ENCODE data around the gene ELMOD1. TPM values are rescaled to one million over a fixed set of nuclear protein-coding genes. Genes with fewer than 3 reads are reported as not detected.

The ELMOD1 gene
- total and polyA plus RNA-seq, 10 of the 15 experiments (the other 5 are each of a cell fraction or from before 2014, with no cell fraction given) = not detected

GRCh38 chr11:107702109-107702660, 111.2 kb downstream of the ELMOD1 start (continued):
- no peak for TF ChIP-seq ZBTB4 (CRISPR knock-in tag; IDR thresholded peaks at IDR 0.05)
- no peak for TF ChIP-seq MTA3 (IDR thresholded peaks at IDR 0.05; ENCODE audit: borderline replicate concordance, low read length)

GRCh38 chr11:107702723-107703122, 111.8 kb downstream of the ELMOD1 start:
- ChIA-PET RAD21 (ENCODE audit: unreplicated experiment) (interaction anchor here (1.0 kb wide), 1 partner anchor 29 kb away, joined by 3 read pairs; no protein-coding TSS in a partner anchor), CTCF (interaction anchor here (1.2 kb wide), 1 partner anchor 13 kb away, joined by 3 read pairs; no protein-coding TSS in a partner anchor), SMC1A (ENCODE audit: uncharacterized antibody, unreplicated experiment) (interaction anchor here (1.1 kb wide), 1 partner anchor 9 kb away, joined by 3 read pairs; the partner anchor contains the start of gene SLN), POLR2A (no interaction called here)
- Histone ChIP-seq H3K9me3 (replicated peaks; ENCODE audit: control insufficient read depth, insufficient read depth, low read length) (no peaks in the 10 kb centered on the region), H2AFZ (ENCODE audit: control insufficient read depth, low read depth, low read length) (no peak overlapping the region), H3K4me2 (ENCODE audit: control insufficient read depth, insufficient read depth) (no peak overlapping the region), H3K79me2 (ENCODE audit: control insufficient read depth, insufficient read depth, low read length) (no peaks in the 10 kb centered on the region), H3K36me3 (ENCODE audit: control insufficient read depth in 2 of 2, insufficient read depth in 2 of 2, low read length in 1 of 2) (no peaks in the 10 kb centered on the region), H3K9ac (ENCODE audit: control insufficient read depth, insufficient read depth, low read length) (no peak overlapping the region), H4K20me1 (ENCODE audit: control insufficient read depth, insufficient read depth) (no peaks in the 10 kb centered on the region), H3K4me1 (ENCODE audit: control insufficient read depth, insufficient read depth, low read length) (no peaks in the 10 kb centered on the region), H3K27me3 (replicated peaks in 1 of 2; ENCODE audit: control insufficient read depth in 2 of 2, insufficient read depth in 2 of 2, low read length in 1 of 2) (peaks cover 3 to 8% of the 10 kb centered on the region in 2 experiments; a peak in 3 of 4 replicates), H3K27ac (ENCODE audit: control insufficient read depth, insufficient read depth) (no peak overlapping the region), H3K4me3 (no peak overlapping the region)
- no peak for TF ChIP-seq BMI1 (IDR thresholded peaks at IDR 0.05; ENCODE audit: borderline replicate concordance)
- TF ChIP-seq POLR2A (IDR thresholded peaks at IDR 0.05; ENCODE audit: low read depth, low read length) = no peak
- no peak for TF ChIP-seq CTCF (IDR thresholded peaks at IDR 0.05 in 2 of 3, conservative IDR thresholded peaks at IDR 0.05 in 1 of 3; ENCODE audit: control insufficient read depth in 2 of 3, extremely low read depth in 1 of 3, insufficient read depth in 1 of 3, low read depth in 3 of 3, low read length in 3 of 3)
- TF ChIP-seq USF2 (IDR thresholded peaks at IDR 0.05; ENCODE audit: borderline replicate concordance, low read depth, low read length) = no peak
- TF ChIP-seq SREBF2 (IDR thresholded peaks at IDR 0.05; ENCODE audit: low read length) = no peak
- no peak for TF ChIP-seq HCFC1 (IDR thresholded peaks at IDR 0.05; ENCODE audit: low read length)
- TF ChIP-seq HDAC6 (IDR thresholded peaks at IDR 0.05; ENCODE audit: unreplicated experiment) = no peak
- TF ChIP-seq BCL3 (IDR thresholded peaks at IDR 0.05; ENCODE audit: borderline replicate concordance, insufficient read depth, low read depth, low read length, poor library complexity, severe bottlenecking) = no peak
- no peak for TF ChIP-seq SMARCA5 (IDR thresholded peaks at IDR 0.05)
- DNase-seq (ENCODE audit: low read depth, low spot score) = no peak
- in situ Hi-C loops (cut with MboI) (no loop called here), intact Hi-C loops (cut with micrococcal nuclease; ENCODE audit: unreplicated experiment) (no loop called here)
- BruUV-seq (replicated peaks) = no TSS peak
- no peak for FAIRE-seq
- ATAC-seq = no peak
- 2% methylated on average over 2 of the region's 2 CpGs for WGBS (ENCODE audit: insufficient coverage, insufficient replicate concordance, low lambda C conversion rate, missing lambda C conversion rate)

Data from GM12878 (cell line).